Small intestine (tissue), 7 donors: ENCODE results near the gene C9orf85. TPM values are rescaled to one million over a fixed set of nuclear protein-coding genes. Genes with fewer than 3 reads are reported as not detected.
A peak's percentile ranks its signal among the peaks of the same experiment; 100 is the strongest.
"Not testable (repeated sequence)": the region's sequence is repeated elsewhere in the genome, so short reads cannot be mapped to it uniquely, and the experiment has no call there.

ENCODE experiments used
- DNase-seq, 2 donors: peaks; one replicate each; pipeline versions ENCODE4 v3.0.0 to v3.0.0-alpha.2; 2013
- FAIRE-seq: peaks from 2 replicates; lab custom pipeline; 2012; peaks lifted over from hg19 to GRCh38; lab: Jason Lieb, UNC
- H3K27ac ChIP-seq, 3 donors: one replicate each; pipeline ENCODE4 v1.5.1; 2013; ENCODE audit warnings: low read length in 2 of 3, mild to moderate bottlenecking in 2 of 3, control low read depth in 1 of 3, inconsistent platforms in 1 of 3, low read depth in 1 of 3, moderate library complexity in 1 of 3
- H3K27me3 ChIP-seq, 3 donors: one replicate each; pipeline ENCODE4 v1.6.1; 2013; ENCODE audit warnings: low read length in 3 of 3, inconsistent platforms in 1 of 3; ENCODE audit not compliant: control insufficient read depth in 3 of 3, insufficient read depth in 3 of 3
- H3K36me3 ChIP-seq, 3 donors: one replicate each; pipeline ENCODE4 v1.6.1; 2013; ENCODE audit warnings: low read length in 3 of 3, inconsistent platforms in 1 of 3, low read depth in 1 of 3, mild to moderate bottlenecking in 1 of 3, moderate library complexity in 1 of 3; ENCODE audit not compliant: control insufficient read depth in 3 of 3, insufficient read depth in 2 of 3
- H3K4me1 ChIP-seq, 3 donors: one replicate each; pipeline ENCODE4 v1.6.1; 2013; ENCODE audit warnings: low read length in 2 of 3, inconsistent platforms in 1 of 3, low read depth in 1 of 3, mild to moderate bottlenecking in 1 of 3, moderate library complexity in 1 of 3; ENCODE audit not compliant: control insufficient read depth in 3 of 3, insufficient read depth in 2 of 3
- H3K4me3 ChIP-seq, 3 donors: one replicate each; pipeline ENCODE4 v1.5.1; 2013; ENCODE audit warnings: low read length in 3 of 3, control low read depth in 1 of 3, inconsistent platforms in 1 of 3, low read depth in 1 of 3, mild to moderate bottlenecking in 1 of 3, moderate library complexity in 1 of 3
- H3K9me3 ChIP-seq, 2 donors: one replicate each; pipeline ENCODE4 v1.6.1; 2013; ENCODE audit warnings: low read depth in 1 of 2, low read length in 1 of 2; ENCODE audit not compliant: control insufficient read depth in 2 of 2, insufficient read depth in 1 of 2
- WGBS, 3 donors: extraction: QIAGEN DNeasy Blood & Tissue Kit; methylation state at CpG; one replicate each; pipeline ENCODE4 v1.1.7; 2013; 5-methylcytosine and 5-hydroxymethylcytosine counted together
- polyA plus RNA-seq, 4 donors: library from polyadenylated mRNA; stranded (reverse) in 3 of 4; unstranded in 1 of 4; fragments of 200-250 nt in 3 of 4; fragments of 120-200 nt in 1 of 4; gene quantifications; one replicate each; pipeline versions ENCODE4 v1.2.1 to v1.2.3, GENCODE V29; 2013
- donor health status: healthy with polysubstance abuse.
- donor health status: control.
- donor health status: control.
- donor health status: Bipolar disorder and iron deficiency.
- donor health status: healthy.

Gene C9orf85
- polyA plus RNA-seq, 4 donors = 14.1 to 35.7 (median 19.4) TPM

DNA sequence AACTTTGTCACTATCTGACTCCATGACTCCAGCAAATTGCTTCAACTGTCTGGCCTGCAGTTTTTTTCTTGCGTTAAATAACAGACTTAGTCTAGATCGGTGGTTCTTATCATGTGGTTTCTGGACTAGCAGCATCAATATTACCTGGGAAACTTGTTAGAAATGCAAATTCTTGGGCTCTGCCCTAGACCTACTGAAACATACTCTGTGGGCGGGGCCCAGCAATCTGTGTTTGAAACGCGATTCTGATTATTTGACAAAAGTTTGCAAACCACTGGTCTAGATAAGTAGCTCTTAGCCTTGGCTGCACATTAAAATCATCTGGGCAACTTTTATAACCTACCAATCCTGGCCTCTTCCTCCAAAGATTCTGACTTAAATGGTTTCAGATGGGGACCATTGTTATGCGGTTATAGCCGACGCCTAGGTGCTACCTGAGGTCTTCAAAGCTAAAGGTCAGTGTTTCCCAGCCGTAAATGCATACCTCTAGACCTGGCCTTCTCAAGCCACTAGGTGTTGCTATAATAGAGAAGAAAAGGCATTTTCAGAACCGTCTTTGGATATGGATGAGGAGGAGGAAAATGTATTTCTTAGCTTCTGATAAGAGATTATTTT lies 74.0 kb downstream of the C9orf85 start:
- peaks cover 0 to 11% (median 0%) of the 10 kb centered on the region in 3 donors for H3K4me1 ChIP-seq

DNA sequence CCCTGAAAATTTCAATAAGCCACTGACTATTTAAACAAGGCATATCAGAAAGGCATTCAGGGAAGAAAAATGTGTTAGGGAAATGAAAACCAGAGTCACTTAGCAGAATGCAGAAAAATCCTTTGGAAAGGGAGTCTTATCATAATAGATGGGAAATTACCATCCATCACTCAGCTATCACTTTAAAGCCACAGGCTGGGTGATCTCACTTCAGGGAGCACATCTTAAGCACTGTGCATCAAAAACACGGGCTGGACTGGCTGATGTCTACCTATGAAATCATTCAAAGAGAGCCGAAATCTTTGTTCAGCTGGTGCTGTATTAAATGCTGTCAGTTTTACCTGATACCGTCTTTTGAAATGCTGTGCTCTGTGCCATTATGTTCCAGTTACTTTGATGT lies 75.5 kb downstream of the C9orf85 start:
- Histone ChIP-seq H3K9me3 (no peaks in the 10 kb centered on the region), H3K4me1 (peaks cover 0 to 11% (median 0%) of the 10 kb centered on the region in 3 donors), H3K4me3 (no peak overlapping the region), H3K27ac (no peak overlapping the region), H3K27me3 (no peaks in the 10 kb centered on the region), H3K36me3 (no peaks in the 10 kb centered on the region)
- FAIRE-seq (no peak), DNase-seq (no peak)
- 75 to 84% (median 76%) methylated on average over 3 of the region's 3 CpGs for WGBS, 3 donors

More for the DNA sequence above, 74.0 kb downstream of the C9orf85 start:
- no peak for FAIRE-seq
- Histone ChIP-seq H3K27ac (peak overlapping the region in 1 of 3 donors; percentile 71), H3K27me3 (no peaks in the 10 kb centered on the region), H3K9me3 (no peaks in the 10 kb centered on the region), H3K4me3 (no peak overlapping the region), H3K36me3 (no peaks in the 10 kb centered on the region)
- 33 to 64% (median 50%) methylated on average over 10 of the region's 10 CpGs for WGBS, 3 donors
- DNase-seq = peak; percentile 72 to 73

DNA sequence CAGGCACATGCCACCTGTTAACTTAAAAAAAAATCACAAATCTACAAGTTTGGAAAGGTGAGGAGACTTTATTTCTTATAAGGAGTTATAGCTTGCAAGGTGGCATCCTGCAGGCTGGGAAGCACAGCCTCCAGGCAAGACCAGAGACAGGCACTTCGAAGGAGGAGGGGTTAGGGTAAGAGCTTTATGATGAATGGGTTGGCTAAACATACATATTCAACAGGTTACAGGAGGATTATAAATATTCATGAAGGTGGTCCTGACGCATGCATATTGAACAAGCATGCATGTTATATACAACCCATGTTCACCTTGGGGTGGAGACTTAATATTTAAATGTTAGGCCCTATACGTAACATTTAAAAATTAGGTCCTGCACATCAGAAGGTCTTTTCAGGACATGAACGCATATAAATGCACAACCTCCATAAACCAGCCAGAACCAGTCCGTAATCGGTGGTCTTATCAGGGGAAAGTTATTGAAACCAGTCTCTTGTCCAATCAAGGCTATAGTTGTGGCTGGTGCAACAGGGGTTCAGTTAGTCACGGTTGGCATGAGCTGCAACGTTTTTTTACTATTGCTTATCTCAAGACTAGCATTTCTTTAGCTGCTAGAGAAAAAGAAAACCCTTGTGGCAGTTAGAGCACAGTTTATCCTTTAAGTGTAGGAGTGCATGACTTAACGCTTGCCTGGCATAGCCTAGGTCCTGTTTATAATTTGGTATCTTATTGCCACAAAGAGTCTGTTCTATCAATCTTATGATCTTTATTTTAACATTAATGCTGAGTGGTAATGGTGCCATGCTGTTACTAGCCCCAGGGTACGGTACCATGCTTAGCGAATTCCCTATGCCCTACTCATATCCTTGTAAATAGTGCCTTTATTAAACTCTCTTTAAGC lies 76.3 kb downstream of the C9orf85 start:
- Histone ChIP-seq H3K9me3 (no peaks in the 10 kb centered on the region), H3K27me3 (no peaks in the 10 kb centered on the region), H3K4me1 (peaks cover 0 to 11% (median 0%) of the 10 kb centered on the region in 3 donors), H3K36me3 (no peaks in the 10 kb centered on the region), H3K4me3 (no peak overlapping the region), H3K27ac (no peak overlapping the region)
- no peak for DNase-seq
- 51 to 72% (median 55%) methylated on average over 11 of the region's 11 CpGs for WGBS, 3 donors
- FAIRE-seq = no peak

DNA sequence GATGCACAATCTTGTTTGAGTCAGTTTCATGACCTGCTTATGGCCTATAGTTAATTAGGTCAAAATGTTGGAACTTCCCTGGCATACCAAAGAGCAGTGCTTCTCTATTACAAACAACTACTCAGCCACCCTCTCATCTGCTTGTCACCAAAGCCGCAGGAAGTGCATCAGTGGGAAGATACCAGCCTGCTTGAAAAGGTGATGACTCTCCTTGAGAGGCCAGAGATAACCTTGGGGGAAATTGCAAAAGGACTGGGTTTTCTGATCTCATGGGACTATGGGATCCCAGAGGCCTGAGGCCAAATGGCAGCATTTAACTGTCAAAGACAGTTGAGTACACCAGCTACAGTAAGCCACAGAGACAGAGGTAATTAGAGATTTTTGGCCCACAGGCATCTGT lies 79.0 kb downstream of the C9orf85 start:
- H3K36me3 ChIP-seq = no peaks in the 10 kb centered on the region
- H3K27ac ChIP-seq = no peak overlapping the region
- H3K4me3 ChIP-seq = no peak overlapping the region
- DNase-seq (no peak), FAIRE-seq (no peak)
- 90 to 100% (median 100%) methylated on average over 1 of the region's 1 CpG for WGBS, 3 donors
- peaks cover 0 to 3% of the 10 kb centered on the region in 2 donors for H3K9me3 ChIP-seq
- no peaks in the 10 kb centered on the region for H3K27me3 ChIP-seq
- H3K4me1 ChIP-seq = peaks cover 0 to 4% (median 0%) of the 10 kb centered on the region in 3 donors

DNA sequence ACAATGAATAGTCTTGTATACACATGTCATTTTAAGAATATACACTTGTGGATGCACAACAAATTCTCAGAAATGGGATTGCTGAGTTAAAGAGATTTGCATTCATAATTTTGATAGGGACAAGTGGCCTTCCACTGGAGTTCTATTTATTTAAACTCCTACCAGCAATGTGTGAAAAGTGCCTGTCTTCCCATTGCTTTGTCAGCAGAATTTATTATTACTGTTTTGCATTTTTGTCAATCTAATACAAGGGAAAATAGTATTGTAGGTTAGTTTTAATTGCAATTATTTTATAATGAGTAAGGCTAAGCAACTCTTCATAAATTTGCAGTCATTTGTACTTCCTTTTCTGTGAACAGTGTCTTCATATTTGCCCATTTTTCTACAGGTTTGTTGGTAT lies 94.0 kb downstream of the C9orf85 start:
- Histone ChIP-seq H3K27ac (no peak overlapping the region), H3K36me3 (no peaks in the 10 kb centered on the region), H3K4me1 (peaks cover 0 to 5% (median 0%) of the 10 kb centered on the region in 3 donors), H3K9me3 (peaks cover 0 to 12% of the 10 kb centered on the region in 2 donors), H3K27me3 (no peaks in the 10 kb centered on the region), H3K4me3 (no peak overlapping the region)
- DNase-seq (no peak), FAIRE-seq (no peak)

DNA sequence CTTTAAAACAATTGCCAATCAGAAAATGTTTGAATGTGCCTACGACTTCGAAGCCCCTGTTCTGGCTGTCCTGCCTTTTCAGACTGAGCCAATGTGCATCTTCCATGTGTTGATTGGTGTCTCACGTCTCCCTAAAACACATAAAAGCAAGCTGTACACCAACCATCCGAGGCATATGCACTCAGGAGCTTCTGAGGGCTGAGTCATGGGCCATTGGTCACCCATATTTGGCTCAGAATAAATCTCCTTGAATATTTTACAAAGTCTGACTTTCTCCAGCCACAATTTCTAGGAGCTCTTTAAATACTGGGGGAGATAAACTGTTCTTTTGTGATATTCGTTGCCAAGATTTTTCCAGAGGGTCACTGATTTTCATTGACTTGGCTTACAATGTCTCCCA lies 95.1 kb downstream of the C9orf85 start:
- no peak for FAIRE-seq
- WGBS, 3 donors = 76 to 85% (median 84%) methylated on average over 5 of the region's 5 CpGs

DNA sequence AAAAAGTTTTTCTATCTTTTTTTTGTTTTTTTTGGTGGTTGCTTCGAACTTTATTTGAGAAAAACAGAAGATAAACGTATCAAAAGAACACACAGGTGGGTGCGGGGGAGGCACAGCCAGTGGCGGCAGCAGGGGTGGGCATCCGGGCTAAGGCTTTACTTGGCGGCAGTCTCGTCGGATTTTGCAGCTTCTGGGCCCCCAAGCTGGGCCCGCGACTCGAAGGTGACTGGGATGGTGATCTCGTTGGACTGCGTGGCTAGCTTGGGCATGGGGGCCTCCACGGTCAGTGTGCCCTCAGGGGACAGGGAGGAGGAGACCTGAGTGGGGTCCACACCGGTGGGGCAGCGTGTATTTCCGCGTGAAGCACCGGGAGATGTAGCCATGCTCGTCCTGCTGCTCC lies 96.3 kb downstream of the C9orf85 start:
- WGBS, 3 donors = 90 to 95% (median 92%) methylated on average over 13 to 20 of the region's 20 CpGs
- H3K4me1 ChIP-seq = peaks cover 0 to 11% (median 0%) of the 10 kb centered on the region in 3 donors
- not testable (repeated sequence) for H3K4me3 ChIP-seq, FAIRE-seq, H3K9me3 ChIP-seq, H3K27ac ChIP-seq, H3K36me3 ChIP-seq, DNase-seq, H3K27me3 ChIP-seq

More for the DNA sequence above, 95.1 kb downstream of the C9orf85 start:
- no peak overlapping the region for H3K27ac ChIP-seq
- H3K4me3 ChIP-seq = no peak overlapping the region
- H3K27me3 ChIP-seq = no peaks in the 10 kb centered on the region
- H3K4me1 ChIP-seq = peaks cover 0 to 5% (median 0%) of the 10 kb centered on the region in 3 donors
- H3K9me3 ChIP-seq = peaks cover 0 to 2% of the 10 kb centered on the region in 2 donors
- H3K36me3 ChIP-seq = no peaks in the 10 kb centered on the region
- DNase-seq = no peak

DNA sequence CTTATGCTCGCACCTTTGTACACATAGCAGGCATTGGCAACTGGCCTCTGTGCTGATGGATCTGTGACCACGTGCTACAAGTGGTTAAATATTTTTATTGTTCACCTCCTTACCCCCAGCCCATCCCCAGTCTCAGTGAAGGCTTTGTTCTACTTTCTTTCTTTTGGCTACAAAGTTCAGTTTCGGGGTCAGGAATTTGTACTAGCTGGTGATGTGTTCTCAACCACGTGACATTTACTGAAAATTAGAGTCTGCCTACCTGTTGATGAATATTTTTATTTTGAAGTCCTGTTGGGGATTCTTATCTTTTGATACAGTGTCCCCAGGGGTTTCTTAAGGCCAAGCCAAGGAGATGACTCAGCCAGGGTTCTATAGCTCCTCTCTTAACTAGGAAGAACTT lies 101.2 kb downstream of the C9orf85 start:
- Histone ChIP-seq H3K27me3 (no peaks in the 10 kb centered on the region), H3K9me3 (peaks cover 0 to 4% of the 10 kb centered on the region in 2 donors), H3K4me1 (peaks cover 0 to 24% (median 2%) of the 10 kb centered on the region in 3 donors), H3K27ac (peak overlapping the region in 1 of 3 donors; percentile 90), H3K36me3 (no peaks in the 10 kb centered on the region), H3K4me3 (no peak overlapping the region)
- WGBS, 3 donors = 17 to 62% (median 37%) methylated on average over 4 of the region's 4 CpGs
- DNase-seq (peak; percentile 90 to 93), FAIRE-seq (peak; percentile 19)
